GDM1 (cell line): ENCODE measurements around the gene PTBP2.

Experiments
- DNase-seq: peaks from one replicate; lab custom pipeline; 2025; lab: John Stamatoyannopoulos, UW

Gene PTBP2

GRCh38 chr1:96820671-96821070 lies 99.1 kb downstream of the PTBP2 start:
- no peak for DNase-seq

- DNase-seq = no peak
Measured at GRCh38 chr1:96825231-96825630, 103.6 kb downstream of the PTBP2 start.

- no peak for DNase-seq
Measured at GRCh38 chr1:96825950-96826576, 104.5 kb downstream of the PTBP2 start.

- no peak for DNase-seq
Measured at GRCh38 chr1:96833376-96833775, 111.8 kb downstream of the PTBP2 start.

- no peak for DNase-seq
Measured at GRCh38 chr1:96834986-96835385, 113.4 kb downstream of the PTBP2 start.

GRCh38 chr1:96837057-96837780 lies 115.6 kb downstream of the PTBP2 start:
- DNase-seq = no peak

- DNase-seq = no peak
Measured at GRCh38 chr1:96837781-96838216, 116.2 kb downstream of the PTBP2 start.

GRCh38 chr1:96840396-96840795 lies 118.8 kb downstream of the PTBP2 start:
- no peak for DNase-seq

GRCh38 chr1:96842215-96842614 lies 120.6 kb downstream of the PTBP2 start:
- DNase-seq = no peak

GRCh38 chr1:96843196-96843595 lies 121.6 kb downstream of the PTBP2 start:
- no peak for DNase-seq

GRCh38 chr1:96843601-96844000 lies 122.0 kb downstream of the PTBP2 start:
- no peak for DNase-seq

GRCh38 chr1:96845464-96845863 lies 123.9 kb downstream of the PTBP2 start:
- DNase-seq = peak; percentile 4

- no peak for DNase-seq
Measured at GRCh38 chr1:96861836-96862235, 140.3 kb downstream of the PTBP2 start.

- DNase-seq = no peak
Measured at GRCh38 chr1:96863449-96863848, 141.9 kb downstream of the PTBP2 start.
